Measurements from ENCODE around the gene ITGA5. TPM values are rescaled to one million over a fixed set of nuclear protein-coding genes. Genes with fewer than 3 reads are reported as not detected.

The ITGA5 gene
- polyA plus RNA-seq: 10 to 100 TPM; 20.0 to 42.8 TPM

- 2 to 4% methylated on average over 37 to 46 of the region's 46 CpGs for WGBS, 2 donors
- Histone ChIP-seq H3K4me3 (ENCODE audit: low read depth in 1 of 2, low read length in 2 of 2) (peak within 1 kb of the TSS; percentile 56 to 72), H3K27me3 (ENCODE audit: control insufficient read depth in 1 of 2, insufficient read depth in 2 of 2, low read length in 2 of 2) (no peaks in the 10 kb centered on the region), H3K9me3 (ENCODE audit: control insufficient read depth in 2 of 2, insufficient read depth in 1 of 2, low read depth in 1 of 2, low read length in 1 of 2) (no peaks in the 10 kb centered on the region), H3K4me1 (ENCODE audit: control insufficient read depth in 2 of 2, insufficient read depth in 2 of 2, low read length in 1 of 2) (no peaks in the 10 kb centered on the region), H3K27ac (ENCODE audit: low read depth in 2 of 2, low read length in 1 of 2) (peak within 1 kb of the TSS; percentile 82 to 88), H3K36me3 (ENCODE audit: control insufficient read depth in 2 of 2, insufficient read depth in 2 of 2, low read length in 1 of 2) (no peaks in the 10 kb centered on the region)
These were observed at the start of gene ITGA5 for GRCh38 chr12:54419088-54419887. Gene ITGA5, minus strand, starts transcription at chr12:54419266. Its CDS starts 68 bp downstream, at chr12:54419198.

- Histone ChIP-seq H3K27me3 (ENCODE audit: control insufficient read depth in 1 of 2, insufficient read depth in 2 of 2, low read length in 2 of 2) (no peaks in the 10 kb centered on the region), H3K9me3 (ENCODE audit: control insufficient read depth in 2 of 2, insufficient read depth in 1 of 2, low read depth in 1 of 2, low read length in 1 of 2) (no peaks in the 10 kb centered on the region), H3K4me1 (ENCODE audit: control insufficient read depth in 2 of 2, insufficient read depth in 2 of 2, low read length in 1 of 2) (no peaks in the 10 kb centered on the region), H3K36me3 (ENCODE audit: control insufficient read depth in 2 of 2, insufficient read depth in 2 of 2, low read length in 1 of 2) (no peaks in the 10 kb centered on the region), H3K4me3 (ENCODE audit: low read depth in 1 of 2, low read length in 2 of 2) (no peak overlapping the region), H3K27ac (ENCODE audit: low read depth in 2 of 2, low read length in 1 of 2) (no peak overlapping the region)
- WGBS, 2 donors: 31 to 34% methylated on average over 1 of the region's 1 CpG
These were observed 46.9 kb upstream of the ITGA5 start for GRCh38 chr12:54465857-54466523.

- H3K4me1 ChIP-seq (ENCODE audit: control insufficient read depth in 2 of 2, insufficient read depth in 2 of 2, low read length in 1 of 2): no peaks in the 10 kb centered on the region
- H3K27me3 ChIP-seq (ENCODE audit: control insufficient read depth in 1 of 2, insufficient read depth in 2 of 2, low read length in 2 of 2): no peaks in the 10 kb centered on the region
- H3K27ac ChIP-seq (ENCODE audit: low read depth in 2 of 2, low read length in 1 of 2): no peak overlapping the region
- H3K9me3 ChIP-seq (ENCODE audit: control insufficient read depth in 2 of 2, insufficient read depth in 1 of 2, low read depth in 1 of 2, low read length in 1 of 2): no peaks in the 10 kb centered on the region
- no peaks in the 10 kb centered on the region for H3K36me3 ChIP-seq (ENCODE audit: control insufficient read depth in 2 of 2, insufficient read depth in 2 of 2, low read length in 1 of 2)
- WGBS, 2 donors: 40% methylated on average over 3 of the region's 3 CpGs
- H3K4me3 ChIP-seq (ENCODE audit: low read depth in 1 of 2, low read length in 2 of 2): no peak overlapping the region
These were observed 44.4 kb upstream of the ITGA5 start for GRCh38 chr12:54463484-54463883.

- H3K27me3 ChIP-seq (ENCODE audit: control insufficient read depth in 1 of 2, insufficient read depth in 2 of 2, low read length in 2 of 2): no peaks in the 10 kb centered on the region
- WGBS, 2 donors: 26 to 45% methylated on average over 2 of the region's 2 CpGs
- no peak overlapping the region for H3K4me3 ChIP-seq (ENCODE audit: low read depth in 1 of 2, low read length in 2 of 2)
- no peak overlapping the region for H3K27ac ChIP-seq (ENCODE audit: low read depth in 2 of 2, low read length in 1 of 2)
- no peaks in the 10 kb centered on the region for H3K36me3 ChIP-seq (ENCODE audit: control insufficient read depth in 2 of 2, insufficient read depth in 2 of 2, low read length in 1 of 2)
- H3K4me1 ChIP-seq (ENCODE audit: control insufficient read depth in 2 of 2, insufficient read depth in 2 of 2, low read length in 1 of 2): no peaks in the 10 kb centered on the region
- no peaks in the 10 kb centered on the region for H3K9me3 ChIP-seq (ENCODE audit: control insufficient read depth in 2 of 2, insufficient read depth in 1 of 2, low read depth in 1 of 2, low read length in 1 of 2)
These were observed 44.0 kb upstream of the ITGA5 start for GRCh38 chr12:54463034-54463433.

- 75 to 76% methylated on average over 9 of the region's 9 CpGs for WGBS, 2 donors
- Histone ChIP-seq H3K36me3 (ENCODE audit: control insufficient read depth in 2 of 2, insufficient read depth in 2 of 2, low read length in 1 of 2) (no peaks in the 10 kb centered on the region), H3K9me3 (ENCODE audit: control insufficient read depth in 2 of 2, insufficient read depth in 1 of 2, low read depth in 1 of 2, low read length in 1 of 2) (no peaks in the 10 kb centered on the region)
These were observed 41.4 kb upstream of the ITGA5 start for GRCh38 chr12:54460317-54460923.

GRCh38 chr12:54459355-54459754, 40.3 kb upstream of the ITGA5 start:
- Histone ChIP-seq H3K4me1 (ENCODE audit: control insufficient read depth in 2 of 2, insufficient read depth in 2 of 2, low read length in 1 of 2) (no peaks in the 10 kb centered on the region), H3K36me3 (ENCODE audit: control insufficient read depth in 2 of 2, insufficient read depth in 2 of 2, low read length in 1 of 2) (no peaks in the 10 kb centered on the region), H3K9me3 (ENCODE audit: control insufficient read depth in 2 of 2, insufficient read depth in 1 of 2, low read depth in 1 of 2, low read length in 1 of 2) (no peaks in the 10 kb centered on the region), H3K4me3 (ENCODE audit: low read depth in 1 of 2, low read length in 2 of 2) (no peak overlapping the region), H3K27ac (ENCODE audit: low read depth in 2 of 2, low read length in 1 of 2) (no peak overlapping the region), H3K27me3 (ENCODE audit: control insufficient read depth in 1 of 2, insufficient read depth in 2 of 2, low read length in 2 of 2) (no peaks in the 10 kb centered on the region)
- WGBS, 2 donors: 49 to 59% methylated on average over 2 of the region's 3 CpGs

More at GRCh38 chr12:54460317-54460923, 41.4 kb upstream of the ITGA5 start:
- Histone ChIP-seq H3K27ac (ENCODE audit: low read depth in 2 of 2, low read length in 1 of 2) (no peak overlapping the region), H3K27me3 (ENCODE audit: control insufficient read depth in 1 of 2, insufficient read depth in 2 of 2, low read length in 2 of 2) (no peaks in the 10 kb centered on the region), H3K4me3 (ENCODE audit: low read depth in 1 of 2, low read length in 2 of 2) (no peak overlapping the region), H3K4me1 (ENCODE audit: control insufficient read depth in 2 of 2, insufficient read depth in 2 of 2, low read length in 1 of 2) (no peaks in the 10 kb centered on the region)

GRCh38 chr12:54455760-54456469, 36.8 kb upstream of the ITGA5 start:
- Histone ChIP-seq H3K27me3 (ENCODE audit: control insufficient read depth in 1 of 2, insufficient read depth in 2 of 2, low read length in 2 of 2) (no peaks in the 10 kb centered on the region), H3K4me3 (ENCODE audit: low read depth in 1 of 2, low read length in 2 of 2) (no peak overlapping the region), H3K36me3 (ENCODE audit: control insufficient read depth in 2 of 2, insufficient read depth in 2 of 2, low read length in 1 of 2) (no peaks in the 10 kb centered on the region), H3K27ac (ENCODE audit: low read depth in 2 of 2, low read length in 1 of 2) (no peak overlapping the region), H3K4me1 (ENCODE audit: control insufficient read depth in 2 of 2, insufficient read depth in 2 of 2, low read length in 1 of 2) (no peaks in the 10 kb centered on the region), H3K9me3 (ENCODE audit: control insufficient read depth in 2 of 2, insufficient read depth in 1 of 2, low read depth in 1 of 2, low read length in 1 of 2) (no peaks in the 10 kb centered on the region)

- H3K4me3 ChIP-seq (ENCODE audit: low read depth in 1 of 2, low read length in 2 of 2): no peak overlapping the region
- no peak overlapping the region for H3K27ac ChIP-seq (ENCODE audit: low read depth in 2 of 2, low read length in 1 of 2)
- H3K36me3 ChIP-seq (ENCODE audit: control insufficient read depth in 2 of 2, insufficient read depth in 2 of 2, low read length in 1 of 2): no peaks in the 10 kb centered on the region
- no peaks in the 10 kb centered on the region for H3K9me3 ChIP-seq (ENCODE audit: control insufficient read depth in 2 of 2, insufficient read depth in 1 of 2, low read depth in 1 of 2, low read length in 1 of 2)
- H3K4me1 ChIP-seq (ENCODE audit: control insufficient read depth in 2 of 2, insufficient read depth in 2 of 2, low read length in 1 of 2): no peaks in the 10 kb centered on the region
- H3K27me3 ChIP-seq (ENCODE audit: control insufficient read depth in 1 of 2, insufficient read depth in 2 of 2, low read length in 2 of 2): no peaks in the 10 kb centered on the region
These were observed 33.6 kb upstream of the ITGA5 start for GRCh38 chr12:54452628-54453027.

GRCh38 chr12:54448344-54448743, 29.3 kb upstream of the ITGA5 start:
- WGBS, 2 donors: 80 to 88% methylated on average over 4 of the region's 4 CpGs
- Histone ChIP-seq H3K36me3 (ENCODE audit: control insufficient read depth in 2 of 2, insufficient read depth in 2 of 2, low read length in 1 of 2) (no peaks in the 10 kb centered on the region), H3K27ac (ENCODE audit: low read depth in 2 of 2, low read length in 1 of 2) (no peak overlapping the region), H3K4me1 (ENCODE audit: control insufficient read depth in 2 of 2, insufficient read depth in 2 of 2, low read length in 1 of 2) (no peaks in the 10 kb centered on the region), H3K9me3 (ENCODE audit: control insufficient read depth in 2 of 2, insufficient read depth in 1 of 2, low read depth in 1 of 2, low read length in 1 of 2) (no peaks in the 10 kb centered on the region), H3K27me3 (ENCODE audit: control insufficient read depth in 1 of 2, insufficient read depth in 2 of 2, low read length in 2 of 2) (no peaks in the 10 kb centered on the region), H3K4me3 (ENCODE audit: low read depth in 1 of 2, low read length in 2 of 2) (no peak overlapping the region)

Measured in esophagus (tissue), 2 donors.